ENCODE measurements around the gene SLC35E3. TPM values are rescaled to one million over a fixed set of nuclear protein-coding genes. Genes with fewer than 3 reads are reported as not detected.
"Not testable (repeated sequence)": the region's sequence is repeated elsewhere in the genome, so short reads cannot be mapped to it uniquely, and the experiment has no call there.

The SLC35E3 gene
- total RNA-seq, 4 donors from 2014 or later = 1.7 to 4.9 (median 3.1) TPM

GRCh38 chr12:68813242-68813593 is 67.2 kb downstream of the SLC35E3 start:
- TF ChIP-seq POLR2AphosphoS5 (IDR thresholded peaks at IDR 0.05) (no peak), CTCF (IDR thresholded peaks at IDR 0.05) (no peak), EP300 (IDR thresholded peaks at IDR 0.05) (no peak), POLR2A (IDR thresholded peaks at IDR 0.05; ENCODE audit: low read depth) (no peak)
- intact Hi-C loops (cut with DNase I) = no loop called here
- peaks cover 19 to 78% (median 58%) of the 10 kb centered on the region in 4 donors for H3K36me3 ChIP-seq
- WGBS = 90% methylated on average over 2 of the region's 2 CpGs
- no peaks in the 10 kb centered on the region for H3K9me3 ChIP-seq
- H3K27ac ChIP-seq (replicated peaks in 1 of 4) = no peak overlapping the region
- no peak for DNase-seq (ENCODE audit: extremely low spot score)
- H3K27me3 ChIP-seq = no peaks in the 10 kb centered on the region
- H3K4me1 ChIP-seq = peaks cover 16 to 56% (median 51%) of the 10 kb centered on the region in 4 donors
- H3K4me3 ChIP-seq = no peak overlapping the region

- intact Hi-C loops (cut with DNase I) = no loop called here
- Histone ChIP-seq H3K27ac (replicated peaks in 1 of 4) (no peak overlapping the region), H3K4me3 (no peak overlapping the region), H3K9me3 (no peaks in the 10 kb centered on the region), H3K4me1 (peaks cover 10 to 50% (median 48%) of the 10 kb centered on the region in 4 donors), H3K27me3 (no peaks in the 10 kb centered on the region), H3K36me3 (peaks cover 29 to 89% (median 68%) of the 10 kb centered on the region in 4 donors)
- WGBS = 82% methylated on average over 3 of the region's 3 CpGs
- TF ChIP-seq CTCF (IDR thresholded peaks at IDR 0.05) (no peak), EP300 (IDR thresholded peaks at IDR 0.05) (no peak)
- no peak for DNase-seq (ENCODE audit: extremely low spot score)
These were observed 68.7 kb downstream of the SLC35E3 start for GRCh38 chr12:68814490-68815231.

- H3K9me3 ChIP-seq = no peaks in the 10 kb centered on the region
- 66% methylated on average over 5 of the region's 5 CpGs for WGBS
- TF ChIP-seq POLR2AphosphoS5 (IDR thresholded peaks at IDR 0.05) (no peak), POLR2A (IDR thresholded peaks at IDR 0.05; ENCODE audit: low read depth) (no peak), CTCF (IDR thresholded peaks at IDR 0.05) (no peak), EP300 (IDR thresholded peaks at IDR 0.05) (no peak)
- DNase-seq (ENCODE audit: extremely low spot score) = no peak
- peaks cover 10 to 45% (median 42%) of the 10 kb centered on the region in 4 donors for H3K4me1 ChIP-seq
- H3K36me3 ChIP-seq = peaks cover 34 to 89% (median 64%) of the 10 kb centered on the region in 4 donors
- intact Hi-C loops (cut with DNase I) = no loop called here
- no peaks in the 10 kb centered on the region for H3K27me3 ChIP-seq
- H3K27ac ChIP-seq (replicated peaks in 1 of 4) = no peak overlapping the region
- H3K4me3 ChIP-seq = no peak overlapping the region
These were observed 69.4 kb downstream of the SLC35E3 start for GRCh38 chr12:68815232-68815927.

- Histone ChIP-seq H3K4me3 (no peak overlapping the region), H3K4me1 (peaks cover 10 to 37% (median 35%) of the 10 kb centered on the region in 4 donors), H3K9me3 (no peaks in the 10 kb centered on the region), H3K27ac (replicated peaks in 1 of 4) (no peak overlapping the region), H3K27me3 (no peaks in the 10 kb centered on the region), H3K36me3 (peaks cover 36 to 89% (median 67%) of the 10 kb centered on the region in 4 donors)
- TF ChIP-seq CTCF (IDR thresholded peaks at IDR 0.05) (no peak), POLR2AphosphoS5 (IDR thresholded peaks at IDR 0.05) (no peak), EP300 (IDR thresholded peaks at IDR 0.05) (no peak), POLR2A (IDR thresholded peaks at IDR 0.05; ENCODE audit: low read depth) (no peak)
- DNase-seq (ENCODE audit: extremely low spot score) = no peak
- intact Hi-C loops (cut with DNase I) = no loop called here
- 97% methylated on average over 8 of the region's 8 CpGs for WGBS
These were observed 70.2 kb downstream of the SLC35E3 start for GRCh38 chr12:68815928-68816800.

- H3K27me3 ChIP-seq; H3K4me3 ChIP-seq; H3K27ac ChIP-seq (replicated peaks in 1 of 4); DNase-seq (ENCODE audit: extremely low spot score); intact Hi-C loops (cut with DNase I); H3K9me3 ChIP-seq: not testable (repeated sequence)
- Histone ChIP-seq H3K36me3 (peaks cover 43 to 92% (median 77%) of the 10 kb centered on the region in 4 donors), H3K4me1 (peaks cover 0 to 24% (median 19%) of the 10 kb centered on the region in 4 donors)
- WGBS = 95% methylated on average over 13 of the region's 13 CpGs
These were observed 73.5 kb downstream of the SLC35E3 start for GRCh38 chr12:68819481-68819880.

All from esophagus muscularis mucosa (tissue), 4 donors.